HCT116 (cell line): ENCODE data around the gene NKAIN4. TPM values are rescaled to one million over a fixed set of nuclear protein-coding genes. Genes with fewer than 3 reads are reported as not detected.

Source experiments
- ATAC-seq: fragments of 200-7000 bp; cut with Tn5 transposase; 2 replicates; pipeline ENCODE4 v1.9.1; 2020; ENCODE audit warnings: mild to moderate bottlenecking, moderate library complexity
- BruUV-seq: library from RNA; stranded (reverse); fragments of 400-500 nt; replicated peaks from 2 replicates; lab custom pipeline; 2021; lab: Mats Ljungman, UMichigan
- CTCF ChIA-PET: fragments of 300-600 bp; sonication (Branson Sonifier 250); formaldehyde crosslinking; loops from one replicate; lab custom pipeline; 2021; ENCODE audit warnings: antibody characterized with exemption; lab: Charles Lee
- POLR2A ChIA-PET: fragments of 300-600, 350-600 bp; sonication (Branson Sonifier 250); formaldehyde crosslinking; loops from one replicate; lab custom pipeline; 2021; ENCODE audit warnings: antibody characterized with exemption; lab: Charles Lee
- RAD21 ChIA-PET, 2 experiments: fragments of 300-600 bp; sonication (Branson Sonifier 250); formaldehyde crosslinking; loops; one replicate each; lab custom pipeline; 2023; ENCODE audit warnings: low total read pairs in 2 of 2; ENCODE audit not compliant: uncharacterized antibody in 2 of 2, unreplicated experiment in 2 of 2, low non-redundant PET in 1 of 2; lab: Charles Lee
- DNase-seq: peaks from one replicate; pipeline ENCODE4 v3.0.0-alpha.2; 2010; ENCODE audit warnings: low read depth, low spot score
- H2AFZ ChIP-seq: fragments of 200-600 bp; shearing (Covaris generic), sonication (generic); 2 replicates; pipeline ENCODE4 v1.6.1; 2017; ENCODE audit warnings: low read depth, mixed run types, mixed read lengths, antibody characterized with exemption, low read length; ENCODE audit not compliant: poor library complexity, severe bottlenecking
- H3K27ac ChIP-seq: 2 replicates; pipeline ENCODE4 v1.5.1; 2012; ENCODE audit warnings: low read depth, low read length
- H3K27me3 ChIP-seq: fragments of 200-600 bp; sonication (generic); 2 replicates; pipeline ENCODE4 v1.6.1; 2016; ENCODE audit warnings: mixed run types, low read length, mixed read lengths; ENCODE audit not compliant: insufficient read depth
- H3K36me3 ChIP-seq, 2 experiments: fragments of 200-500 bp in 1 of 2; fragments of 200-600 bp in 1 of 2; sonication (Bioruptor generic) in 1 of 2; sonication (generic) in 1 of 2; 2 replicates each; pipeline versions ENCODE4 v1.5.1 to v1.6.1; 2014 to 2016; ENCODE audit warnings: low read length in 2 of 2, inconsistent platforms in 1 of 2, mixed read lengths in 1 of 2, mixed run types in 1 of 2; ENCODE audit not compliant: insufficient read depth in 2 of 2, control insufficient read depth in 1 of 2
- H3K4me1 ChIP-seq, 2 experiments: fragments of 200-600 bp in 1 of 2; sonication (generic) in 1 of 2; 2 replicates each; pipeline versions ENCODE4 v1.5.1 to v1.6.1; 2012 to 2017; ENCODE audit warnings: low read length in 2 of 2, inconsistent platforms in 1 of 2, mild to moderate bottlenecking in 1 of 2, mixed read lengths in 1 of 2, mixed run types in 1 of 2, moderate library complexity in 1 of 2; ENCODE audit not compliant: insufficient read depth in 2 of 2, control insufficient read depth in 1 of 2
- H3K4me2 ChIP-seq: fragments of 200-600 bp; sonication (generic); 2 replicates; pipeline ENCODE4 v1.6.1; 2017; ENCODE audit warnings: mixed run types, low read length, mixed read lengths
- H3K4me3 ChIP-seq, 2 experiments: fragments of 200-600 bp in 1 of 2; sonication (generic) in 1 of 2; replicated peaks in 1 of 2; 2 replicates each; pipeline ENCODE4 v1.5.1; 2011 to 2016; ENCODE audit warnings: low read length in 2 of 2, control low read depth in 1 of 2, low read depth in 1 of 2, mild to moderate bottlenecking in 1 of 2, mixed read lengths in 1 of 2, mixed run types in 1 of 2
- H3K79me2 ChIP-seq: fragments of 200-600 bp; sonication (generic); 2 replicates; pipeline ENCODE4 v1.6.1; 2017; ENCODE audit warnings: mild to moderate bottlenecking, mixed run types, low read length, moderate library complexity, mixed read lengths; ENCODE audit not compliant: insufficient read depth
- H3K9ac ChIP-seq: fragments of 200-600 bp; sonication (generic); 2 replicates; pipeline ENCODE4 v1.6.1; 2016; ENCODE audit warnings: low read length, mixed read lengths
- H3K9me2 ChIP-seq: fragments of 200-600 bp; sonication (generic), shearing (Covaris generic); 2 replicates; pipeline ENCODE4 v1.6.1; 2017; ENCODE audit warnings: mixed run types, mild to moderate bottlenecking, moderate library complexity; ENCODE audit not compliant: insufficient read depth
- H3K9me3 ChIP-seq, 2 experiments: fragments of 200-500 bp in 1 of 2; fragments of 200-600 bp in 1 of 2; sonication (Bioruptor generic) in 1 of 2; sonication (generic) in 1 of 2; 2 replicates each; pipeline ENCODE4 v1.6.1; 2014 to 2017; ENCODE audit warnings: low read length in 2 of 2, mixed read lengths in 2 of 2, inconsistent platforms in 1 of 2, low read depth in 1 of 2, mild to moderate bottlenecking in 1 of 2, mixed run types in 1 of 2, moderate library complexity in 1 of 2; ENCODE audit not compliant: control insufficient read depth in 1 of 2, insufficient read depth in 1 of 2
- H4K20me1 ChIP-seq: fragments of 200-600 bp; sonication (generic), shearing (Covaris generic); 2 replicates; pipeline ENCODE4 v1.6.1; 2017; ENCODE audit warnings: mixed run types, mild to moderate bottlenecking, moderate library complexity; ENCODE audit not compliant: insufficient read depth
- CBX3 ChIP-seq: IDR thresholded peaks from 2 replicates; pipeline ENCODE4 v1.6.1; 2012; ENCODE audit warnings: low read depth
- ELF1 ChIP-seq: IDR thresholded peaks from 2 replicates; pipeline ENCODE4 v1.6.1; 2012; ENCODE audit warnings: low read depth, borderline replicate concordance
- EZH2 ChIP-seq: fragments of 200-600 bp; sonication (generic); IDR thresholded peaks from 2 replicates; pipeline ENCODE4 v1.6.1; 2017; ENCODE audit warnings: antibody characterized with exemption, mixed run types
- EZH2phosphoT487 ChIP-seq: fragments of 200-600 bp; IDR thresholded peaks from 2 replicates; pipeline ENCODE4 v1.6.1; 2018; ENCODE audit warnings: antibody characterized with exemption, borderline replicate concordance
- FOSL1 ChIP-seq: IDR thresholded peaks from 2 replicates; pipeline ENCODE4 v1.6.1; 2012; ENCODE audit warnings: low read depth
- POLR2A ChIP-seq: IDR thresholded peaks from 2 replicates; pipeline ENCODE4 v1.7.0; 2011; ENCODE audit warnings: borderline replicate concordance; ENCODE audit not compliant: insufficient read depth, insufficient read length; ENCODE audit errors: extremely low read depth
- RAD21 ChIP-seq: IDR thresholded peaks from 2 replicates; pipeline ENCODE4 v1.6.1; 2012; ENCODE audit warnings: low read depth, mild to moderate bottlenecking
- SIN3A ChIP-seq: IDR thresholded peaks from 2 replicates; pipeline ENCODE4 v1.6.1; 2012; ENCODE audit warnings: low read depth
- SP1 ChIP-seq: IDR thresholded peaks from 2 replicates; pipeline ENCODE4 v1.6.1; 2012; ENCODE audit warnings: low read depth
- SRF ChIP-seq: IDR thresholded peaks from 2 replicates; pipeline ENCODE4 v1.6.1; 2012; ENCODE audit warnings: low read depth
- ZFX ChIP-seq: fragments of 450-650 bp; IDR thresholded peaks from 2 replicates; pipeline ENCODE4 v1.6.1; 2017
- ZNF274 ChIP-seq: fragments of 200-500 bp; sonication (Bioruptor generic); IDR thresholded peaks from 2 replicates; pipeline ENCODE4 v1.6.1; 2014; ENCODE audit warnings: mild to moderate bottlenecking, low read depth, low read length, inconsistent platforms
- intact Hi-C: fragments of 100-400 bp; cut with micrococcal nuclease; formaldehyde crosslinking; loops from 2 replicates; pipeline ENCODE4 v1.10.0; 2022
- total RNA-seq: library from RNA; stranded (reverse); gene quantifications from one replicate; pipeline ENCODE4 v1.2.1, GENCODE V29; 2021; ENCODE audit not compliant: unreplicated experiment
- TF ChIP-seq, protein P1 (sequence below): IDR thresholded peaks from 2 replicates; pipeline ENCODE4 v1.6.1; 2011; ENCODE audit warnings: mild to moderate bottlenecking, low read length, moderate library complexity; ENCODE audit not compliant: insufficient replicate concordance; ENCODE audit errors: extremely low read depth
- TF ChIP-seq, protein P2 (sequence below): IDR thresholded peaks from 2 replicates; pipeline ENCODE4 v1.6.1; 2012; ENCODE audit warnings: low read depth
- TF ChIP-seq, protein P3 (sequence below), 3 experiments: fragments of 200-600 bp in 1 of 3; sonication (generic) in 1 of 3; IDR thresholded peaks in 2 of 3; conservative IDR thresholded peaks in 1 of 3; 2 replicates each; pipeline ENCODE4 v1.5.1; 2012 to 2017; ENCODE audit warnings: low read depth in 2 of 3, low read length in 2 of 3, antibody characterized with exemption in 1 of 3, borderline replicate concordance in 1 of 3, control low read depth in 1 of 3, mild to moderate bottlenecking in 1 of 3, mixed read lengths in 1 of 3, mixed run types in 1 of 3, moderate library complexity in 1 of 3; ENCODE audit not compliant: insufficient read depth in 1 of 3
- TF ChIP-seq, protein P4 (sequence below): IDR thresholded peaks from 2 replicates; pipeline ENCODE4 v1.6.1; 2012
- TF ChIP-seq, protein P5 (sequence below): IDR thresholded peaks from 2 replicates; pipeline ENCODE4 v1.6.1; 2012

NKAIN4 gene
- total RNA-seq, 1 experiment from 2014 or later: not detected

DNA sequence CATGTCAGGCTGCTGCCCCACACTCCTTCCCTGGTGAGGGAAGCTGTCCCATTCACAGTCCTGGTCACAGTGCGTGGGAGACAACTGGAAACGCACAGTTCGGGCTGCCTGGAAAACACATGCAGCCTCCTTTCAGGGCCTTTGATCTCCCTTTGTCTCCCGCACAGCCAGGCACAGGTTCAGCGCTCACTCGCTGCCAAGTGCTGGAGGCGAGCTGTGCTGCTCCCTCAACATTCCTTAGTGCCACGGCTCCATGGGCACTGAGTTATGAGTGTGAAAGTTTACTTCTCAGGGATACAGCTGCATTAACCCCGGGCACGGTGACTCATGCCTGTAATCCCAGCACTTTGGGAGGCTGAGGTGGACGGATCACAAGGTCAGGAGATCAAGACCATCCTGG is 47.4 kb downstream of the NKAIN4 start:
- no peaks in the 10 kb centered on the region for H3K4me1 ChIP-seq
- no peaks in the 10 kb centered on the region for H3K9me2 ChIP-seq
- H3K27ac ChIP-seq: no peak overlapping the region
- H3K4me3 ChIP-seq: no peak overlapping the region
- ATAC-seq: no peak
- H4K20me1 ChIP-seq: peaks cover 11% of the 10 kb centered on the region; the same call in 1 of the 2 replicates
- ChIA-PET POLR2A (interaction anchor here (0.6 kb wide), 1 partner anchor 495 kb away, joined by 3 read pairs; no protein-coding TSS in a partner anchor), RAD21 (no interaction called here), CTCF (interaction anchor here (1.0 kb wide), 1 partner anchor 8 kb away, joined by 3 read pairs; no protein-coding TSS in a partner anchor)
- H3K9me3 ChIP-seq: no peaks in the 10 kb centered on the region
- no TSS peak for BruUV-seq
- no peak overlapping the region for H2AFZ ChIP-seq
- no peaks in the 10 kb centered on the region for H3K27me3 ChIP-seq
- intact Hi-C loops: no loop called here
- no peak overlapping the region for H3K9ac ChIP-seq
- H3K79me2 ChIP-seq: peaks cover 100% of the 10 kb centered on the region
- TF ChIP-seq ZNF274: no peak
- TF ChIP-seq, protein P1, sequence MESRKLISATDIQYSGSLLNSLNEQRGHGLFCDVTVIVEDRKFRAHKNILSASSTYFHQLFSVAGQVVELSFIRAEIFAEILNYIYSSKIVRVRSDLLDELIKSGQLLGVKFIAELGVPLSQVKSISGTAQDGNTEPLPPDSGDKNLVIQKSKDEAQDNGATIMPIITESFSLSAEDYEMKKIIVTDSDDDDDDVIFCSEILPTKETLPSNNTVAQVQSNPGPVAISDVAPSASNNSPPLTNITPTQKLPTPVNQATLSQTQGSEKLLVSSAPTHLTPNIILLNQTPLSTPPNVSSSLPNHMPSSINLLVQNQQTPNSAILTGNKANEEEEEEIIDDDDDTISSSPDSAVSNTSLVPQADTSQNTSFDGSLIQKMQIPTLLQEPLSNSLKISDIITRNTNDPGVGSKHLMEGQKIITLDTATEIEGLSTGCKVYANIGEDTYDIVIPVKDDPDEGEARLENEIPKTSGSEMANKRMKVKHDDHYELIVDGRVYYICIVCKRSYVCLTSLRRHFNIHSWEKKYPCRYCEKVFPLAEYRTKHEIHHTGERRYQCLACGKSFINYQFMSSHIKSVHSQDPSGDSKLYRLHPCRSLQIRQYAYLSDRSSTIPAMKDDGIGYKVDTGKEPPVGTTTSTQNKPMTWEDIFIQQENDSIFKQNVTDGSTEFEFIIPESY: no peak
- TF ChIP-seq, protein P2, sequence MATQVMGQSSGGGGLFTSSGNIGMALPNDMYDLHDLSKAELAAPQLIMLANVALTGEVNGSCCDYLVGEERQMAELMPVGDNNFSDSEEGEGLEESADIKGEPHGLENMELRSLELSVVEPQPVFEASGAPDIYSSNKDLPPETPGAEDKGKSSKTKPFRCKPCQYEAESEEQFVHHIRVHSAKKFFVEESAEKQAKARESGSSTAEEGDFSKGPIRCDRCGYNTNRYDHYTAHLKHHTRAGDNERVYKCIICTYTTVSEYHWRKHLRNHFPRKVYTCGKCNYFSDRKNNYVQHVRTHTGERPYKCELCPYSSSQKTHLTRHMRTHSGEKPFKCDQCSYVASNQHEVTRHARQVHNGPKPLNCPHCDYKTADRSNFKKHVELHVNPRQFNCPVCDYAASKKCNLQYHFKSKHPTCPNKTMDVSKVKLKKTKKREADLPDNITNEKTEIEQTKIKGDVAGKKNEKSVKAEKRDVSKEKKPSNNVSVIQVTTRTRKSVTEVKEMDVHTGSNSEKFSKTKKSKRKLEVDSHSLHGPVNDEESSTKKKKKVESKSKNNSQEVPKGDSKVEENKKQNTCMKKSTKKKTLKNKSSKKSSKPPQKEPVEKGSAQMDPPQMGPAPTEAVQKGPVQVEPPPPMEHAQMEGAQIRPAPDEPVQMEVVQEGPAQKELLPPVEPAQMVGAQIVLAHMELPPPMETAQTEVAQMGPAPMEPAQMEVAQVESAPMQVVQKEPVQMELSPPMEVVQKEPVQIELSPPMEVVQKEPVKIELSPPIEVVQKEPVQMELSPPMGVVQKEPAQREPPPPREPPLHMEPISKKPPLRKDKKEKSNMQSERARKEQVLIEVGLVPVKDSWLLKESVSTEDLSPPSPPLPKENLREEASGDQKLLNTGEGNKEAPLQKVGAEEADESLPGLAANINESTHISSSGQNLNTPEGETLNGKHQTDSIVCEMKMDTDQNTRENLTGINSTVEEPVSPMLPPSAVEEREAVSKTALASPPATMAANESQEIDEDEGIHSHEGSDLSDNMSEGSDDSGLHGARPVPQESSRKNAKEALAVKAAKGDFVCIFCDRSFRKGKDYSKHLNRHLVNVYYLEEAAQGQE: no peak
- no peak for TF ChIP-seq SP1
- no peak for TF ChIP-seq SRF
- no peak for TF ChIP-seq SIN3A
- no peak for TF ChIP-seq FOSL1
- no peak for TF ChIP-seq ELF1
- no peak for TF ChIP-seq EZH2phosphoT487
- TF ChIP-seq, protein P3, sequence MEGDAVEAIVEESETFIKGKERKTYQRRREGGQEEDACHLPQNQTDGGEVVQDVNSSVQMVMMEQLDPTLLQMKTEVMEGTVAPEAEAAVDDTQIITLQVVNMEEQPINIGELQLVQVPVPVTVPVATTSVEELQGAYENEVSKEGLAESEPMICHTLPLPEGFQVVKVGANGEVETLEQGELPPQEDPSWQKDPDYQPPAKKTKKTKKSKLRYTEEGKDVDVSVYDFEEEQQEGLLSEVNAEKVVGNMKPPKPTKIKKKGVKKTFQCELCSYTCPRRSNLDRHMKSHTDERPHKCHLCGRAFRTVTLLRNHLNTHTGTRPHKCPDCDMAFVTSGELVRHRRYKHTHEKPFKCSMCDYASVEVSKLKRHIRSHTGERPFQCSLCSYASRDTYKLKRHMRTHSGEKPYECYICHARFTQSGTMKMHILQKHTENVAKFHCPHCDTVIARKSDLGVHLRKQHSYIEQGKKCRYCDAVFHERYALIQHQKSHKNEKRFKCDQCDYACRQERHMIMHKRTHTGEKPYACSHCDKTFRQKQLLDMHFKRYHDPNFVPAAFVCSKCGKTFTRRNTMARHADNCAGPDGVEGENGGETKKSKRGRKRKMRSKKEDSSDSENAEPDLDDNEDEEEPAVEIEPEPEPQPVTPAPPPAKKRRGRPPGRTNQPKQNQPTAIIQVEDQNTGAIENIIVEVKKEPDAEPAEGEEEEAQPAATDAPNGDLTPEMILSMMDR (IDR thresholded peaks at IDR 0.05 in 2 of 3, conservative IDR thresholded peaks at IDR 0.05 in 1 of 3; ENCODE audit: borderline replicate concordance in 1 of 3, insufficient read depth in 1 of 3, low read depth in 2 of 3, low read length in 2 of 3): no peak
- TF ChIP-seq ZFX: no peak
- TF ChIP-seq CBX3: no peak
- no peak for TF ChIP-seq EZH2
- TF ChIP-seq, protein P4, sequence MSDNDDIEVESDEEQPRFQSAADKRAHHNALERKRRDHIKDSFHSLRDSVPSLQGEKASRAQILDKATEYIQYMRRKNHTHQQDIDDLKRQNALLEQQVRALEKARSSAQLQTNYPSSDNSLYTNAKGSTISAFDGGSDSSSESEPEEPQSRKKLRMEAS: no peak
- no peak for TF ChIP-seq POLR2A
- no peak for TF ChIP-seq RAD21
- TF ChIP-seq, protein P5, sequence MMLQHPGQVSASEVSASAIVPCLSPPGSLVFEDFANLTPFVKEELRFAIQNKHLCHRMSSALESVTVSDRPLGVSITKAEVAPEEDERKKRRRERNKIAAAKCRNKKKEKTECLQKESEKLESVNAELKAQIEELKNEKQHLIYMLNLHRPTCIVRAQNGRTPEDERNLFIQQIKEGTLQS: no peak
- H3K4me2 ChIP-seq: no peak overlapping the region
- peaks cover 65 to 68% of the 10 kb centered on the region in 2 experiments for H3K36me3 ChIP-seq
- DNase-seq: no peak
